ENCODE results near the gene BCAS2.

BCAS2 gene

GRCh38 chr1:114545796-114546195, 35.6 kb downstream of the BCAS2 start:
- no peak overlapping the region for H3K4me3 ChIP-seq (replicated peaks; ENCODE audit: insufficient read depth, low read length)
- TF ChIP-seq GABPA (IDR thresholded peaks at IDR 0.05; ENCODE audit: low read depth): no peak
- TF ChIP-seq REST (IDR thresholded peaks at IDR 0.05; ENCODE audit: insufficient replicate concordance, low read depth): no peak
- TF ChIP-seq CTCF (IDR thresholded peaks at IDR 0.05; ENCODE audit: insufficient read depth, low read length): no peak
- TF ChIP-seq POLR2AphosphoS5 (IDR thresholded peaks at IDR 0.05; ENCODE audit: low read depth): no peak
- no peak for TF ChIP-seq SPI1 (IDR thresholded peaks at IDR 0.05; ENCODE audit: borderline replicate concordance, low read depth)
- DNase-seq (ENCODE audit: low read depth in 1 of 2, low spot score in 1 of 2): no peak
- no peak overlapping the region for H3K27ac ChIP-seq (replicated peaks)
- H3K27me3 ChIP-seq (ENCODE audit: insufficient read depth, poor library complexity, severe bottlenecking): no peaks in the 10 kb centered on the region

GRCh38 chr1:114545315-114545714, 36.1 kb downstream of the BCAS2 start:
- Histone ChIP-seq H3K27me3 (ENCODE audit: insufficient read depth, poor library complexity, severe bottlenecking) (no peaks in the 10 kb centered on the region), H3K4me3 (replicated peaks; ENCODE audit: insufficient read depth, low read length) (no peak overlapping the region), H3K27ac (replicated peaks) (no peak overlapping the region)
- DNase-seq (ENCODE audit: low read depth in 1 of 2, low spot score in 1 of 2): no peak
- no peak for TF ChIP-seq REST (IDR thresholded peaks at IDR 0.05; ENCODE audit: insufficient replicate concordance, low read depth)

- Histone ChIP-seq H3K4me3 (replicated peaks; ENCODE audit: insufficient read depth, low read length) (no peak overlapping the region), H3K27me3 (ENCODE audit: insufficient read depth, poor library complexity, severe bottlenecking) (no peaks in the 10 kb centered on the region), H3K27ac (replicated peaks) (no peak overlapping the region)
- TF ChIP-seq CTCF (IDR thresholded peaks at IDR 0.05; ENCODE audit: insufficient read depth, low read length): no peak
- DNase-seq (ENCODE audit: low read depth in 1 of 2, low spot score in 1 of 2): no peak
Observed at GRCh38 chr1:114540821-114541220, 40.6 kb downstream of the BCAS2 start.

GRCh38 chr1:114540272-114540671, 41.1 kb downstream of the BCAS2 start:
- H3K4me3 ChIP-seq (replicated peaks; ENCODE audit: insufficient read depth, low read length): no peak overlapping the region
- H3K27me3 ChIP-seq (ENCODE audit: insufficient read depth, poor library complexity, severe bottlenecking): no peaks in the 10 kb centered on the region
- H3K27ac ChIP-seq (replicated peaks): no peak overlapping the region
- no peak for DNase-seq (ENCODE audit: low read depth in 1 of 2, low spot score in 1 of 2)
- no peak for TF ChIP-seq REST (IDR thresholded peaks at IDR 0.05; ENCODE audit: insufficient replicate concordance, low read depth)
- TF ChIP-seq POLR2AphosphoS5 (IDR thresholded peaks at IDR 0.05; ENCODE audit: low read depth): no peak
- no peak for TF ChIP-seq CTCF (IDR thresholded peaks at IDR 0.05; ENCODE audit: insufficient read depth, low read length)
- no peak for TF ChIP-seq SPI1 (IDR thresholded peaks at IDR 0.05; ENCODE audit: borderline replicate concordance, low read depth)
- TF ChIP-seq GABPA (IDR thresholded peaks at IDR 0.05; ENCODE audit: low read depth): no peak
